ENCODE measurements around the gene CDC25A. TPM values are rescaled to one million over a fixed set of nuclear protein-coding genes. Genes with fewer than 3 reads are reported as not detected.

Gene CDC25A
- total RNA-seq, 2 donors from 2014 or later, result 40.4 to 50.9 TPM

DNA sequence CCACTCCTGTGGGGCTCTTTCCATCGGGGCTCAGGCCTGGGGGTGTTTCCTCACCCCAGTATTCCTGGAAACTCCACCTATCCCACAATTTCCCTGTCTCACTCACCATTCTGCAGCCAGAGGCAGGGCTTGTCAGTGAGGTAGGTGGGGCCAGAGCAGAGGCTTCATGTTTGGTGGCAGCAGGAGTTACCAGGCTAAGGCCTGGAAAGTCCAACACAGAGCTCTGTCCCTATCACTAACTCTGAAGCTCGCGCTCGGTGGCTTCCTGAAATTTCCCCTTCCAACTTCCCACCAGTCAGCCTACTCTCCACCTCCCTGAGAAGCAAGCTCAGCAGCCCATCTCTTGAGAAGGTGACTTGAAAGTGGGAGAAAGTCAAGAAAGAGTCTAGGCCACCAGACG lies 44.2 kb downstream of the CDC25A start:
- 80 to 94% methylated on average over 1 to 5 of the region's 5 CpGs for WGBS, 2 experiments (ENCODE audit: insufficient coverage in 1 of 2, insufficient read length in 1 of 2)

DNA sequence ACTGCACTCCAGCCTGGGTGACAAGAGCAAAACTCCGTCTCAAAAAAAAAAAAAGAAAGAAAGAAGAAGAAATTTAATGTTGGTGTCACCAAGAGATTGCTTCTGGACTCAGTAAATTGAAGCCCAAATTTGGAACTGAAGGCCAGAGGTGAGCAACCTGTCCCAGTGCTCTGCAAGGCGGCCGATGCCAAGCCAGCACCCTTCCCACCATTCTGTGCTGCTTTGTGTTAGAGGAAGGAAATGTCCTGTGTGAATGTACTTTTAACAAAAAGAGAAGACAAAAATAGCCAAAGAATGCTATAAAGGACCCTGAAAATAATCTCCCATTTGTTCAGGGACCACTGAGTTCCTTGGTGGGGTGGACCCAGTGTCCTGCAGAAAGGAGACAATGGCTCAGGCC lies 44.6 kb downstream of the CDC25A start:
- TF ChIP-seq, protein P1, sequence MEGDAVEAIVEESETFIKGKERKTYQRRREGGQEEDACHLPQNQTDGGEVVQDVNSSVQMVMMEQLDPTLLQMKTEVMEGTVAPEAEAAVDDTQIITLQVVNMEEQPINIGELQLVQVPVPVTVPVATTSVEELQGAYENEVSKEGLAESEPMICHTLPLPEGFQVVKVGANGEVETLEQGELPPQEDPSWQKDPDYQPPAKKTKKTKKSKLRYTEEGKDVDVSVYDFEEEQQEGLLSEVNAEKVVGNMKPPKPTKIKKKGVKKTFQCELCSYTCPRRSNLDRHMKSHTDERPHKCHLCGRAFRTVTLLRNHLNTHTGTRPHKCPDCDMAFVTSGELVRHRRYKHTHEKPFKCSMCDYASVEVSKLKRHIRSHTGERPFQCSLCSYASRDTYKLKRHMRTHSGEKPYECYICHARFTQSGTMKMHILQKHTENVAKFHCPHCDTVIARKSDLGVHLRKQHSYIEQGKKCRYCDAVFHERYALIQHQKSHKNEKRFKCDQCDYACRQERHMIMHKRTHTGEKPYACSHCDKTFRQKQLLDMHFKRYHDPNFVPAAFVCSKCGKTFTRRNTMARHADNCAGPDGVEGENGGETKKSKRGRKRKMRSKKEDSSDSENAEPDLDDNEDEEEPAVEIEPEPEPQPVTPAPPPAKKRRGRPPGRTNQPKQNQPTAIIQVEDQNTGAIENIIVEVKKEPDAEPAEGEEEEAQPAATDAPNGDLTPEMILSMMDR (conservative IDR thresholded peaks at IDR 0.05), result no peak
- whole genome bisulfite sequencing, 2 experiments (ENCODE audit: insufficient coverage in 1 of 2, insufficient read length in 1 of 2), result 75 to 94% methylated on average over 1 to 3 of the region's 3 CpGs
- Histone ChIP-seq H3K4me3 (ENCODE audit: low read length) (no peak overlapping the region), H3K4me1 (ENCODE audit: control insufficient read depth, insufficient read depth, low read length) (no peaks in the 10 kb centered on the region), H3K36me3 (ENCODE audit: control insufficient read depth, insufficient read depth, low read length) (no peaks in the 10 kb centered on the region), H3K27ac (ENCODE audit: low read depth, low read length) (no peak overlapping the region), H3K9me3 (ENCODE audit: control insufficient read depth, low read length) (no peaks in the 10 kb centered on the region), H3K27me3 (ENCODE audit: control insufficient read depth, insufficient read depth, low read length, poor library complexity, severe bottlenecking) (no peaks in the 10 kb centered on the region), H3K9ac (ENCODE audit: extremely low read depth, low read length, poor library complexity, severe bottlenecking) (no peak overlapping the region)
- Mint-ChIP-seq H3K36me3 (ENCODE audit: low read depth) (no peaks in the 10 kb centered on the region), H3K27ac (no peak overlapping the region), H3K9me3 (no peaks in the 10 kb centered on the region), H3K4me1 (peaks cover 7% of the 10 kb centered on the region), H3K27me3 (ENCODE audit: insufficient read depth) (peaks cover 3% of the 10 kb centered on the region), H3K4me3 (no peak overlapping the region)
- no peak for DNase-seq

More for the DNA sequence above, 44.2 kb downstream of the CDC25A start:
- Mint-ChIP-seq H3K27me3 (ENCODE audit: insufficient read depth) (peaks cover 3% of the 10 kb centered on the region), H3K36me3 (ENCODE audit: low read depth) (no peaks in the 10 kb centered on the region), H3K27ac (no peak overlapping the region), H3K9me3 (no peaks in the 10 kb centered on the region), H3K4me3 (no peak overlapping the region), H3K4me1 (peaks cover 7% of the 10 kb centered on the region)
- Histone ChIP-seq H3K4me3 (ENCODE audit: low read length) (no peak overlapping the region), H3K27ac (ENCODE audit: low read depth, low read length) (no peak overlapping the region), H3K9ac (ENCODE audit: extremely low read depth, low read length, poor library complexity, severe bottlenecking) (no peak overlapping the region), H3K4me1 (ENCODE audit: control insufficient read depth, insufficient read depth, low read length) (no peaks in the 10 kb centered on the region), H3K36me3 (ENCODE audit: control insufficient read depth, insufficient read depth, low read length) (no peaks in the 10 kb centered on the region), H3K9me3 (ENCODE audit: control insufficient read depth, low read length) (no peaks in the 10 kb centered on the region), H3K27me3 (ENCODE audit: control insufficient read depth, insufficient read depth, low read length, poor library complexity, severe bottlenecking) (no peaks in the 10 kb centered on the region)
- TF ChIP-seq, protein P1 (conservative IDR thresholded peaks at IDR 0.05), result no peak
- DNase-seq, result no peak

DNA sequence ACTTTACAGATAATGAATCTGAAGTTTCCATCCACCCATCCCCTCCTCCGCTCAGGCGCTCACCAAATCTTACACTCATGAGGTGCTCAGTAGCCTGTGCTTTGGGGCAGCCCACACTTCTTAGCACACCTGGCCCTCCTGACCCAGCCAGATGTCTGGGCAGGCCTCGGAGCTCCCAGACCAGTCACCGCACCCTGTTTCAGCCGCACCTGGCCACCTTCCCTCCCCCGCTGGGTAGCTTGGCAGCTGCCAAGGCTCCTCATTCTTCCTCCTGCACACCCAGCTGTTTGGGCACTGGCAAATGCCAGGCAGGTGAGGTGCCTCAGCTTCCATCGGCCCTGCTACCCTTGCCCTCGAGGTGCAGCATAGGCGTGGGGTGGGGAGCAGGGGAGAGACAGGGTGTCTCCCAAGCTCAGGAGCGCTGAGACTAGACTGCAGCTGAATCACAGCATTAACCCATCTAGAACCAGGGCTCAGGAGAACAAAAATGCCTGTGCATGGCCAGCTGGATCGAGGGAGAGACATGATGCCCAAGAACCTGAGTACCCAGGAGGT lies 45.8 kb downstream of the CDC25A start:
- Histone ChIP-seq H3K4me3 (ENCODE audit: low read length) (no peak overlapping the region), H3K4me1 (ENCODE audit: control insufficient read depth, insufficient read depth, low read length) (no peaks in the 10 kb centered on the region), H3K36me3 (ENCODE audit: control insufficient read depth, insufficient read depth, low read length) (no peaks in the 10 kb centered on the region), H3K27me3 (ENCODE audit: control insufficient read depth, insufficient read depth, low read length, poor library complexity, severe bottlenecking) (no peaks in the 10 kb centered on the region), H3K9ac (ENCODE audit: extremely low read depth, low read length, poor library complexity, severe bottlenecking) (no peak overlapping the region), H3K9me3 (ENCODE audit: control insufficient read depth, low read length) (no peaks in the 10 kb centered on the region), H3K27ac (ENCODE audit: low read depth, low read length) (no peak overlapping the region)
- H3K9me3 Mint-ChIP-seq, result no peaks in the 10 kb centered on the region
- peaks cover 3% of the 10 kb centered on the region for H3K27me3 Mint-ChIP-seq (ENCODE audit: insufficient read depth)
- TF ChIP-seq, protein P1 (conservative IDR thresholded peaks at IDR 0.05), result no peak
- no peak overlapping the region for H3K4me3 Mint-ChIP-seq
- WGBS, 2 experiments (ENCODE audit: insufficient coverage in 1 of 2, insufficient read length in 1 of 2), result 92 to 93% methylated on average over 7 to 11 of the region's 11 CpGs
- no peaks in the 10 kb centered on the region for H3K36me3 Mint-ChIP-seq (ENCODE audit: low read depth)
- no peak for DNase-seq
- peaks cover 7% of the 10 kb centered on the region for H3K4me1 Mint-ChIP-seq
- no peak overlapping the region for H3K27ac Mint-ChIP-seq
